Coronary artery (tissue), 2 donors: ENCODE data around the gene CELA2A.

ENCODE experiments used
- DNase-seq: peaks from one replicate; pipeline ENCODE4 v3.0.0-alpha.2; 2017; ENCODE audit warnings: low spot score
- H3K27ac ChIP-seq, 2 donors: fragments of 200-600 bp; sonication (generic); one replicate each; pipeline ENCODE4 v1.5.1; 2016 to 2019
- H3K4me3 ChIP-seq: fragments of 200-600 bp; sonication (generic); 2 replicates; pipeline ENCODE4 v1.5.1; 2016; ENCODE audit warnings: mild to moderate bottlenecking, moderate library complexity
- TF ChIP-seq, protein P1 (sequence below): fragments of 200-600 bp; sonication (generic); IDR thresholded peaks from one replicate; pipeline ENCODE4 v1.5.1; 2019; ENCODE audit warnings: antibody characterized with exemption

CELA2A gene

DNA sequence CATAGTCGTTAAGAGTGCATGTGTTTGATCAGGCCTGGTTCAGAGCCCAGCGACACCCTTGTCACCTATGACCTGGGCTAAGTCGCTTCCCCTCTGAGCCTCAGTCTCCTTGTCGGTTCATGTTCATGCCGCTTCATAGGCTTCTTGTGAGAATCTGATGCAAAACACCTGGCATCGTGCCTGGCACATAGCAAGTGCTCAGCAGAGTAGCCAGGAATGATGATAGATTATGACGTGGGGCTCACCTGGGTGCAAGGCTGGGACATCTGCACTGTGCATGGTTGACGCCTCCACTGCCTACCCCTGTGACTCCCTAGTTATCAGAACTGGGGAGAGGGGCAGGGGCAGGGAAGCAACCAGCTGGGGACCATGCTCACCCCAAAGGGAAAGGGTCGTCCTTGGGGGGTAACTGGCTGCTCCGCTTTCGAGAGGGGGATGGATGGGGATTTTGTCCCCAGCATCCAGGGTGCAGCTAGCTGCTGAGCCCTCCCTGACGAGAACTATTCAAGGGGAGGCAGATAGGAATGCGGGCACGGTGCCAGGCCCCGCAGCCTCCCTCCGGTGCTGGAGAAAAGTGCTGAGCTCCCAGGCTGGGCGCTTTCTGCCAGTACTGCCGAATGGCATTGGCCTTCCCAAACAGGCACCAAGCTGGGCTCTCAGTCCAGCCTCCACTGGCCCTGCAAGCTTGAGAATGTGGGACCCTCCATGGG is 37.6 kb upstream of the CELA2A start:
- no peak overlapping the region for H3K4me3 ChIP-seq
- TF ChIP-seq, protein P1, sequence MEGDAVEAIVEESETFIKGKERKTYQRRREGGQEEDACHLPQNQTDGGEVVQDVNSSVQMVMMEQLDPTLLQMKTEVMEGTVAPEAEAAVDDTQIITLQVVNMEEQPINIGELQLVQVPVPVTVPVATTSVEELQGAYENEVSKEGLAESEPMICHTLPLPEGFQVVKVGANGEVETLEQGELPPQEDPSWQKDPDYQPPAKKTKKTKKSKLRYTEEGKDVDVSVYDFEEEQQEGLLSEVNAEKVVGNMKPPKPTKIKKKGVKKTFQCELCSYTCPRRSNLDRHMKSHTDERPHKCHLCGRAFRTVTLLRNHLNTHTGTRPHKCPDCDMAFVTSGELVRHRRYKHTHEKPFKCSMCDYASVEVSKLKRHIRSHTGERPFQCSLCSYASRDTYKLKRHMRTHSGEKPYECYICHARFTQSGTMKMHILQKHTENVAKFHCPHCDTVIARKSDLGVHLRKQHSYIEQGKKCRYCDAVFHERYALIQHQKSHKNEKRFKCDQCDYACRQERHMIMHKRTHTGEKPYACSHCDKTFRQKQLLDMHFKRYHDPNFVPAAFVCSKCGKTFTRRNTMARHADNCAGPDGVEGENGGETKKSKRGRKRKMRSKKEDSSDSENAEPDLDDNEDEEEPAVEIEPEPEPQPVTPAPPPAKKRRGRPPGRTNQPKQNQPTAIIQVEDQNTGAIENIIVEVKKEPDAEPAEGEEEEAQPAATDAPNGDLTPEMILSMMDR: no peak
- H3K27ac ChIP-seq: no peak overlapping the region
- DNase-seq: no peak

DNA sequence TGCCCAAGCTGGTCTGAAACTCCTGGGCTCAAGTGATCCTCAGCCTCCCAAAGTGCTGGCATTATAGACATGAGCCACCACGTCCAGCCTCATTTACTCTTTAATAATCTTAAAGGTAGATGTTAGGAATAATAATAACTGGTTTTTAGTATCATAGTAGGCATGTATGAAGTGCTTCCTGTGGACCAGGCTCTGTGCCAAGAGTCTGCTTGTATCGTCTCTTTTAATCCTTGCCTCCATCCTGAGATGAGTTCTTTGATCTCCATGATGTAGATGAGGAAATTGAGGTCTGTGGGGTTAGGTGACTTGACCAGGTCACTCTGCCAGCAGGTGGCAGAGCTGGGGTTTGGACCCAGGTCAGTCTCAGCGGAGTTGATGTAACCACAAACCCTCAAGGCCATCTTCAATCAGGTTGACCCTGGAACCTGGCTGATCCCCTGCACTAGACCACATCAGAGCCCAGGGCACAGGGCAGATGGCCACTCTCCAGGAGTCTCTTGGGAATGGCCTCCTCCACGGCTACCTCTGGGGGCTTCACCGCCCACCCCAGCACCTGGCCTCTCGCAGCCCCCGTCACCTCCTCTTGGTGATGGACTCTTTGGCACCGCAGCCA is 35.6 kb upstream of the CELA2A start:
- DNase-seq: no peak
- H3K4me3 ChIP-seq: no peak overlapping the region
- H3K27ac ChIP-seq: no peak overlapping the region
- TF ChIP-seq, protein P1: no peak

DNA sequence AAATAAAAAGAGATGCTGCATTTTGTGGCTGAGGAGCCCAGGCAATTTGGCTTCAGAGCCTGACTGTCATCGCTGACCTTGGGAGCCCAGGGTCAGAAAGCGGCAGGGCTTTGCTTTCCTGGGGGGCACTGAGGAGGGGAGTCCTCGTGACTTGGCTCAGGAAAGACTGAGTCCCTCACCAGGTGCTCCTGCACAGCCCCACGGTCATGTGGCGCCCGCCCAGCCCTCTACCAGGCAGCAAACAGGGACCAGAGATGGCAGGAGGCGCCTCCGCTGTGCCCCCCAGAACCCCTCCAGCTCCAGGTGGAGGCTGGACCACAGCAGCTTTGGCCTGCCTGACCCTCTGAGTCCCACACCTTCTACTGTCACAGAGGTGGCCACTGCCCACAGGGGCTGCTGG is 33.7 kb upstream of the CELA2A start:
- Histone ChIP-seq H3K4me3 (no peak overlapping the region), H3K27ac (no peak overlapping the region)
- DNase-seq: no peak
- TF ChIP-seq, protein P1: no peak

DNA sequence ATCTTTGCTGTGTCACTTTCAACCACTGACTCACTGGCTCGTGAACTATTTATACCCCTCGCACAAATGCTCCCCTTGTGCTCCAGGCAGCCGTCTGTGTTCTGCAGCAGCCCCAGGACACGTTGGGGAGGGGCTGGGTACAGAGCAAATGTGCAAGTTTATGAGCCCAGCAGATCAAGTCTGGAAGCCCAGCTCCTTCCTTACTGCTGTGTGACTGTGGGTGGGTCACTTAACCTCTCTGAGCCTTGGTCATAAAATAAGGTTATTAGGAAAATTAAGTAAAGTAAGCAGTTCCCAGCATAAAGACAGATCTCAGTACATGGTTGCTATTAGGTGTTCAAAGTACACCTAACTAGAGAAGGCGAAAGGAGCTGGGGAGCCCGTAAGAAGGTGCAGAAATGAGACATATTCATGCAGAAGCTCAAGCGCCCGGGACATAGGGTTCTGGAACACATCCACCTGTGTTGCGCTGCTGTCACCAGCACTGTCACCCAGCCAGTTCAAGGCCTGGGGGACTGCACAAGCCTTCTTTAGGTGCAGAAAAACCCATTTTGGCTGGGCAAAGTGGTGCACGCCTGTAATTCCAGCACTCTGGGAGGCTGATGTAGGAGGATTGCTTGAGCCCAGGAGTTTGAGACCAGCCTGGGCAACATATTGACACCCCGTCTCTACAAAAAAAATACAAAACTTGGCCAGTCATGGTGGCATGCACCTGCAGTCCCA is 33.0 kb upstream of the CELA2A start:
- Histone ChIP-seq H3K4me3 (no peak overlapping the region), H3K27ac (no peak overlapping the region)
- DNase-seq: no peak
- TF ChIP-seq, protein P1: no peak

DNA sequence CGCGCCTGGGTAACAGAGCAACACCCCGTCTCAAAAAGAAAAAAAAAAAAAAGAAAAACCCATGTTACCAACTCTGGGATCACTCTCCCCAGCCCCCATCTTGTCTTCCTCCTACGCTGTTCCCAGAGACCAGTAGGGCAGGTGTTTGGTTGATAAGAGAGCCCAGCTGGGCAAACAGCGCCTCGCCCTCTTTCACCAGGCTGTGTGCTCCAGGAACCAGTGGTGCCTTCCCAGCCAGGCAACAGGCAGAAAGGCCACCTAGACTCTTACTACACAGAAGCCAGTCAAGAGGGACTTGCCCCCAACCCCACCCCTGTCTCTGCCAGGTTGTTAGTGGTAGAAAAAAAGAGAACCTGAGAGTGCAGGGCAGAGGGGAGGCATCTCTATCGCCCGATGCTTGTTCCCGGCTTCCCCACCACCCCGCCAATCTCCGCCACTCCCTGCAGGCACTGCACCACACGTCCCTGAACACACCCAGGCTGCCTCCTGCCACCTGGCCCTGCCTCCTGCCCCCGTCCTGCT is 32.3 kb upstream of the CELA2A start:
- DNase-seq: no peak
- TF ChIP-seq, protein P1: no peak
- no peak overlapping the region for H3K27ac ChIP-seq
- H3K4me3 ChIP-seq: no peak overlapping the region

DNA sequence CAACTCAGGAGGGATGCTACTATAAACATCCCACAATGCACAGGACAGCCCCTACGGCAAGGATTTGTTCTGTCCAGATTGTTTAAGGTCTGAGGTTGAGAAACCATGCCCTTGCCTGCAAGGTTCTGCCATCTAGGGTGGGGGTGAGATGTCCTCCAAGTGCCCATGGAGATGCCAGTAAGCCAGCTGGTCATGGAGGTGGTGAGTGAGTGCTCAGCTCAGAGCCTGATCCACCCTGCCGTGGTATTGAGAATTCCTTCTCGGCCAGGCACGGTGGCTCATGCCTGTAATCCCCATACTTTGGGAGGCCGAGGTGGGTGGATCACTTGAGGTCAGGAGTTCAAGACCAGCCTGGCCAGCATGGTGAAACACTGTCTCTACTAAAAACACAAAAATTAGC is 31.6 kb upstream of the CELA2A start:
- no peak for DNase-seq
- TF ChIP-seq, protein P1: no peak
- Histone ChIP-seq H3K27ac (no peak overlapping the region), H3K4me3 (no peak overlapping the region)
